Kidney (tissue), 14 donors: ENCODE results near the gene COA3. TPM values are rescaled to one million over a fixed set of nuclear protein-coding genes. Genes with fewer than 3 reads are reported as not detected.
A peak's percentile ranks its signal among the peaks of the same experiment; 100 is the strongest.
"Not testable (repeated sequence)": the region's sequence is repeated elsewhere in the genome, so short reads cannot be mapped to it uniquely, and the experiment has no call there.

ENCODE experiments used
- DNase-seq, 5 donors: peaks; one replicate each; pipeline ENCODE4 v3.0.0-alpha.2; 2013 to 2020
- FAIRE-seq: peaks from 2 replicates; lab custom pipeline; 2012; peaks lifted over from hg19 to GRCh38; lab: Jason Lieb, UNC
- H3K27ac ChIP-seq, 2 donors: one replicate each; pipeline ENCODE4 v1.7.0; 2013; ENCODE audit warnings: low read depth in 2 of 2, low read length in 2 of 2, inconsistent platforms in 1 of 2
- H3K27me3 ChIP-seq: one replicate; pipeline ENCODE4 v1.7.1; 2013; ENCODE audit warnings: low read length, inconsistent platforms; ENCODE audit not compliant: control insufficient read depth, insufficient read depth
- H3K36me3 ChIP-seq, 3 donors: one replicate each; pipeline versions ENCODE4 v1.7.0 to v1.7.1; 2013; ENCODE audit warnings: low read length in 3 of 3, control low read depth in 1 of 3, inconsistent platforms in 1 of 3; ENCODE audit not compliant: insufficient read depth in 3 of 3, control insufficient read depth in 2 of 3
- H3K4me1 ChIP-seq, 3 donors: one replicate each; pipeline versions ENCODE4 v1.7.0 to v1.7.1; 2013; ENCODE audit warnings: low read length in 3 of 3, inconsistent platforms in 1 of 3, low read depth in 1 of 3; ENCODE audit not compliant: control insufficient read depth in 2 of 3, insufficient read depth in 2 of 3
- H3K4me3 ChIP-seq, 3 donors: one replicate each; pipeline versions ENCODE4 v1.7.0 to v1.8.1; 2013; ENCODE audit warnings: low read length in 3 of 3, control low read depth in 1 of 3, inconsistent platforms in 1 of 3
- H3K9ac ChIP-seq, 3 donors: one replicate each; pipeline versions ENCODE4 v1.7.0 to v1.7.1; 2013; ENCODE audit warnings: low read length in 3 of 3, control low read depth in 1 of 3, inconsistent platforms in 1 of 3
- H3K9me3 ChIP-seq, 3 donors: one replicate each; pipeline versions ENCODE4 v1.7.0 to v1.7.1; 2013; ENCODE audit warnings: low read length in 3 of 3, control low read depth in 1 of 3, inconsistent platforms in 1 of 3; ENCODE audit not compliant: control insufficient read depth in 2 of 3, insufficient read depth in 1 of 3
- intact Hi-C: fragments of 100-400 bp; cut with DNase I; formaldehyde crosslinking; loops from one replicate; pipeline ENCODE4 v1.11.1; 2022
- polyA plus RNA-seq: library from polyadenylated mRNA; stranded (reverse); fragments of 350-450 nt; fragmentation: Illumina TruSeq; extraction: RNeasy Lipid Tissue Mini Kit (QIAGEN cat#74804); gene quantifications from one replicate; pipeline ENCODE4 v1.2.3, GENCODE V29; 2014; ENCODE audit warnings: low read depth, low replicate concordance; ENCODE audit not compliant: insufficient read depth
- total RNA-seq: library from RNA; stranded (reverse); fragmentation: NEBNext Ultra II Directional; extraction: Animal tissue kit (Norgen Biotek cat#: 25700); gene quantifications from one replicate; pipeline ENCODE4 v1.2.1, GENCODE V29; 2021
- TF ChIP-seq, protein P1 (sequence below): IDR thresholded peaks from 3 replicates; pipeline ENCODE4 v1.5.1; 2012; ENCODE audit warnings: mild to moderate bottlenecking, moderate library complexity, borderline replicate concordance; ENCODE audit not compliant: insufficient read depth; ENCODE audit errors: extremely low read depth
- donor health status: control.
- donor health status: control.
- donor health status: control.
- donor health status: control.
- donor health status: control.
- donor health status: DM: yes; HTN: yes; CAD: no.
- donor health status: Normal renal cell carcinoma (clear cell type).

Gene COA3
- total and polyA plus RNA-seq, 2 donors from 2014 or later, result 144 to 656 TPM

DNA sequence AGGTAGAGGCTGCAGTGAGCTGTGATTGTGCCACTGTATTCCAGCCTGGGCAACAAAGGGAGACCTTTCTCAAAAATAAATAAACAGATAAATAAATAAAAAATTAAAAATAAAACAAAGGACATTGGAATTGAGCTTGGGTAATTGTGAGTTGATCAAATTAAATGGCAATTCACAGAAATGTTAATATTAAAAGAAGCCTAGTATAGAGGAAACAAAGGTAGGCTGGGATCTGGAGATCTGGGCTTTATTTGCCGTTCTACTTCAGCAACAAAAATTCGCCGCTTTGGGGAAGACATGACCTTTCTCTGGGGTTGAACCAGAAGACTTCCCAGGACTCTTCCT is 25.6 kb downstream of the COA3 start:
- H3K4me1 ChIP-seq, result peaks cover 0 to 7% (median 5%) of the 10 kb centered on the region in 3 donors
- FAIRE-seq (no peak), DNase-seq (no peak)
- H3K9me3 ChIP-seq, result no peaks in the 10 kb centered on the region
- peak overlapping the region; percentile 81 to 100 (median 97) for H3K9ac ChIP-seq
- peak overlapping the region in 1 of 2 donors; percentile 80 for H3K27ac ChIP-seq
- intact Hi-C loops, result no loop called here
- TF ChIP-seq, protein P1, sequence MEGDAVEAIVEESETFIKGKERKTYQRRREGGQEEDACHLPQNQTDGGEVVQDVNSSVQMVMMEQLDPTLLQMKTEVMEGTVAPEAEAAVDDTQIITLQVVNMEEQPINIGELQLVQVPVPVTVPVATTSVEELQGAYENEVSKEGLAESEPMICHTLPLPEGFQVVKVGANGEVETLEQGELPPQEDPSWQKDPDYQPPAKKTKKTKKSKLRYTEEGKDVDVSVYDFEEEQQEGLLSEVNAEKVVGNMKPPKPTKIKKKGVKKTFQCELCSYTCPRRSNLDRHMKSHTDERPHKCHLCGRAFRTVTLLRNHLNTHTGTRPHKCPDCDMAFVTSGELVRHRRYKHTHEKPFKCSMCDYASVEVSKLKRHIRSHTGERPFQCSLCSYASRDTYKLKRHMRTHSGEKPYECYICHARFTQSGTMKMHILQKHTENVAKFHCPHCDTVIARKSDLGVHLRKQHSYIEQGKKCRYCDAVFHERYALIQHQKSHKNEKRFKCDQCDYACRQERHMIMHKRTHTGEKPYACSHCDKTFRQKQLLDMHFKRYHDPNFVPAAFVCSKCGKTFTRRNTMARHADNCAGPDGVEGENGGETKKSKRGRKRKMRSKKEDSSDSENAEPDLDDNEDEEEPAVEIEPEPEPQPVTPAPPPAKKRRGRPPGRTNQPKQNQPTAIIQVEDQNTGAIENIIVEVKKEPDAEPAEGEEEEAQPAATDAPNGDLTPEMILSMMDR, result no peak
- H3K4me3 ChIP-seq, result peak overlapping the region; percentile 86 to 99 (median 99)
- H3K36me3 ChIP-seq, result peaks cover 4 to 16% (median 7%) of the 10 kb centered on the region in 3 donors
- no peaks in the 10 kb centered on the region for H3K27me3 ChIP-seq

DNA sequence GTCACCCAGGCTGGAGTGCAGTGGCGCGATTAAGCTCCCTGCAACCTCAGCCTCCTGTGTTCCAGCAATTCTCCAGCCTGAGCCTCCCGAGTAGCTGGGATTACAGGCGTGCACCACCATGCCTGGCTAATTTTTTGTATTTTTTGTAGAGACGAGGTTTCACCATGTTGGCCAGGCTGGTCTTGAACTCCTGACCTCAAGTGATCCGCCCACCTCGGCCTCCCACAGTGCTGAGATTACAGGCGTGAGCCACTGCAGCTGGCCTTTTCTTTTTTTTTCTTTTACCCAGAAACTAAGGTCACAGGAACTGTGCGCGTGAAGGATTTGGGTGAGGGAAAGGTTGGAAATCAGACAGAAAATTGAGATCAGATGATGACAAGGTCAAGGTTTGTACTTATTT is 28.5 kb downstream of the COA3 start:
- H3K9ac ChIP-seq, FAIRE-seq, H3K36me3 ChIP-seq, intact Hi-C loops, H3K9me3 ChIP-seq, DNase-seq, H3K4me1 ChIP-seq, H3K4me3 ChIP-seq, H3K27ac ChIP-seq, H3K27me3 ChIP-seq: not testable (repeated sequence)

DNA sequence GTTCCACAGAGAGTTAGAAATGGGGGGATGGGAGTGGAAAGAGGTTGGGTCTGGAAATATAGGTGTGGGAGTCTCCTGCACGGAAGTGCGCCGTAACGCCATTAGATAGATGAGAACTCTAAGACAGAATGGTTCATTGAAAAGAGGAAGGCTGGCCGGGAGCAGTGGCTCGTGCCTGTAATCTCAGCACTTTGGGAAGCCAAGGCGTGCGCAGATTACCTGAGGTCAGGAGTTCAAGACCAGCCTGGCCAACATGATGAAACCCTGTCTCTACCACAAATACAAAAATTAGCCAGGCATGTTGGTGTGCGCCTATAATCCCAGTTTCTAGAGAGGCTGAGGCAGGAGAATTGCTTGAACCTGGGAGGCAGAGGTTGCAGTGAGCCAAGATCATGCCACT is 30.5 kb downstream of the COA3 start:
- DNase-seq, result not testable (repeated sequence)

DNA sequence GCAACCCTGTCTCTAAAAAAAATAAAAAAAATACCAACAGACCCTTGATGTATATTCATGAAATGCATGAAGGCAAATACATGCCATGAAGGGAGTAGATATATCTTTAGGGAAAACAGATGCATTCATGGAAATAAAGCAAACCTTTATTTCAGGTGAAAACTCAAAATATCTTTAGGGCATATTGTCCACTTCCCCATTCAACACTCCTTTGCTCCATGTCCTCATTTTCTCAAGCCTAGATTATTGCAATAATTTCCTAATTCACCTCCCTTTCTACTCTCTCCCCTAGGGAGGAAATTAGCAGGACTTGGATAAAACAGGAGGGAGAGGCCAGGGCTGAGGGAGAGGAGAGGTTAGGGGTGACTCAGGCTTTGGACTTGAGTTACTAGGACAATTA is 31.0 kb downstream of the COA3 start:
- Histone ChIP-seq H3K9me3 (no peaks in the 10 kb centered on the region), H3K4me1 (peaks cover 0 to 6% (median 0%) of the 10 kb centered on the region in 3 donors), H3K9ac (no peak overlapping the region), H3K36me3 (no peaks in the 10 kb centered on the region), H3K4me3 (no peak overlapping the region), H3K27ac (no peak overlapping the region), H3K27me3 (no peaks in the 10 kb centered on the region)
- no peak for FAIRE-seq
- TF ChIP-seq, protein P1, result no peak
- intact Hi-C loops, result no loop called here
- no peak for DNase-seq

More for the DNA sequence above, 30.5 kb downstream of the COA3 start:
- H3K9me3 ChIP-seq, H3K27me3 ChIP-seq, H3K36me3 ChIP-seq, H3K4me1 ChIP-seq, H3K4me3 ChIP-seq, H3K9ac ChIP-seq, intact Hi-C loops, H3K27ac ChIP-seq, FAIRE-seq: not testable (repeated sequence)
